Left lung (tissue), 10 donors: Measurements from ENCODE around the gene ZNF555. TPM values are rescaled to one million over a fixed set of nuclear protein-coding genes. Genes with fewer than 3 reads are reported as not detected.

Source experiments
- ATAC-seq: fragments of 200-7000 bp; cut with Tn5 transposase; one replicate; pipeline ENCODE4 v1.9.1; 2020; ENCODE audit warnings: moderate library complexity
- DNase-seq, 4 donors: peaks; one replicate each; pipeline ENCODE4 v3.0.0-alpha.2; 2013 to 2020
- H3K27ac ChIP-seq, 2 donors: fragments of 200-600 bp; sonication (generic) in 1 of 2; one replicate each; pipeline versions ENCODE4 v1.5.0 to v1.8.0; 2020 to 2021
- H3K27me3 ChIP-seq, 2 donors: fragments of 200-600 bp; sonication (generic) in 1 of 2; one replicate each; pipeline versions ENCODE4 v1.5.0 to v1.8.0; 2020 to 2021
- H3K36me3 ChIP-seq, 2 donors: fragments of 200-600 bp; sonication (generic) in 1 of 2; one replicate each; pipeline versions ENCODE4 v1.5.0 to v1.8.0; 2020 to 2021
- H3K4me1 ChIP-seq, 2 donors: fragments of 200-600 bp; one replicate each; pipeline ENCODE4 v1.8.0; 2021
- H3K4me3 ChIP-seq, 2 donors: fragments of 200-600 bp; sonication (generic) in 1 of 2; one replicate each; pipeline versions ENCODE4 v1.5.0 to v1.8.0; 2020 to 2021; ENCODE audit warnings: mild to moderate bottlenecking in 1 of 2
- H3K9me3 ChIP-seq, 2 donors: fragments of 200-600 bp; sonication (generic) in 1 of 2; one replicate each; pipeline versions ENCODE4 v1.5.0 to v1.8.0; 2020 to 2021
- CTCF ChIP-seq, 2 donors: fragments of 200-600 bp; sonication (generic) in 1 of 2; IDR thresholded peaks; one replicate each; pipeline versions ENCODE4 v1.5.0 to v1.8.0; 2021; ENCODE audit warnings: antibody characterized with exemption in 2 of 2
- intact Hi-C, 2 donors: fragments of 100-400 bp; cut with DNase I; formaldehyde crosslinking; loops; one replicate each; pipeline versions ENCODE4 v1.11.2 to v1.14.2; 2022
- polyA plus RNA-seq, 6 donors: library from polyadenylated mRNA; unstranded; fragments of 120-200 nt; gene quantifications; one replicate each; pipeline ENCODE4 v1.2.1, GENCODE V29; 2013; ENCODE audit not compliant: insufficient read length in 6 of 6
- total RNA-seq, 2 donors: library from RNA; stranded (reverse); fragmentation: NEBNext Ultra II Directional; extraction: Animal tissue kit (Norgen Biotek cat#: 25700); gene quantifications; one replicate each; pipeline ENCODE4 v1.2.1, GENCODE V29; 2021
- donor health status: DM: no; HTN: yes; CAD: no.
- donor health status: DM: no; HTN: no; CAD: no.

The ZNF555 gene
- total and polyA plus RNA-seq, 8 donors, result 6.2 to 10.6 (median 9.1) TPM

GRCh38 chr19:2852598-2852997, 11.3 kb downstream of the ZNF555 start:
- TF ChIP-seq CTCF (IDR thresholded peaks at IDR 0.05), result no peak

GRCh38 chr19:2853015-2853606, 11.8 kb downstream of the ZNF555 start:
- DNase-seq (no peak), ATAC-seq (no peak)
- peaks cover 2 to 59% of the 10 kb centered on the region in 2 donors for H3K36me3 ChIP-seq
- intact Hi-C loops, result no loop called here
- peaks cover 6 to 93% of the 10 kb centered on the region in 2 donors for H3K9me3 ChIP-seq
- no peak overlapping the region for H3K4me3 ChIP-seq
- peaks cover 0 to 4% of the 10 kb centered on the region in 2 donors for H3K4me1 ChIP-seq
- no peak overlapping the region for H3K27ac ChIP-seq
- H3K27me3 ChIP-seq, result no peaks in the 10 kb centered on the region
- TF ChIP-seq CTCF (IDR thresholded peaks at IDR 0.05), result no peak

More at GRCh38 chr19:2852598-2852997, 11.3 kb downstream of the ZNF555 start:
- Histone ChIP-seq H3K4me1 (peaks cover 0 to 4% of the 10 kb centered on the region in 2 donors), H3K9me3 (peaks cover 6 to 93% of the 10 kb centered on the region in 2 donors), H3K27me3 (no peaks in the 10 kb centered on the region), H3K27ac (no peak overlapping the region), H3K4me3 (no peak overlapping the region), H3K36me3 (peaks cover 2 to 59% of the 10 kb centered on the region in 2 donors)
- intact Hi-C loops, result no loop called here
- no peak for DNase-seq
- ATAC-seq, result no peak

GRCh38 chr19:2854849-2855248, 13.6 kb downstream of the ZNF555 start:
- Histone ChIP-seq H3K9me3 (peaks cover 6 to 96% of the 10 kb centered on the region in 2 donors), H3K27ac (no peak overlapping the region), H3K4me3 (no peak overlapping the region), H3K36me3 (peaks cover 2 to 59% of the 10 kb centered on the region in 2 donors), H3K4me1 (peaks cover 0 to 4% of the 10 kb centered on the region in 2 donors), H3K27me3 (no peaks in the 10 kb centered on the region)
- TF ChIP-seq CTCF (IDR thresholded peaks at IDR 0.05), result no peak
- DNase-seq, result no peak
- ATAC-seq, result no peak
- intact Hi-C loops, result no loop called here

- H3K27ac ChIP-seq, result no peak overlapping the region
- ATAC-seq (no peak), DNase-seq (no peak)
- peaks cover 6 to 78% of the 10 kb centered on the region in 2 donors for H3K9me3 ChIP-seq
- no peaks in the 10 kb centered on the region for H3K27me3 ChIP-seq
- H3K36me3 ChIP-seq, result peaks cover 2 to 42% of the 10 kb centered on the region in 2 donors
- intact Hi-C loops, result no loop called here
- TF ChIP-seq CTCF (IDR thresholded peaks at IDR 0.05), result no peak
- H3K4me1 ChIP-seq, result no peaks in the 10 kb centered on the region
- no peak overlapping the region for H3K4me3 ChIP-seq
Measured at GRCh38 chr19:2856457-2857050, 15.3 kb downstream of the ZNF555 start.

GRCh38 chr19:2858864-2859263, 17.6 kb downstream of the ZNF555 start:
- ATAC-seq (no peak), DNase-seq (no peak)
- Histone ChIP-seq H3K27me3 (no peaks in the 10 kb centered on the region), H3K4me3 (no peak overlapping the region), H3K4me1 (no peaks in the 10 kb centered on the region), H3K9me3 (peaks cover 0 to 55% of the 10 kb centered on the region in 2 donors), H3K27ac (no peak overlapping the region), H3K36me3 (peaks cover 0 to 19% of the 10 kb centered on the region in 2 donors)
- intact Hi-C loops, result no loop called here
- no peak for TF ChIP-seq CTCF (IDR thresholded peaks at IDR 0.05)
